MG63 (cell line): Measurements from ENCODE around the gene BOD1L1. TPM values are rescaled to one million over a fixed set of nuclear protein-coding genes. Genes with fewer than 3 reads are reported as not detected.
A peak's percentile ranks its signal among the peaks of the same experiment; 100 is the strongest.

ENCODE experiments used
- DNase-seq: peaks from one replicate; pipeline ENCODE4 v3.0.0-alpha.2; 2020
- H3K27me3 ChIP-seq: fragments of 250-450 bp; sonication (Bioruptor Pico); 2 replicates; pipeline ENCODE4 v1.5.1; 2020; ENCODE audit warnings: mild to moderate bottlenecking, moderate library complexity
- H3K36me3 ChIP-seq: fragments of 250-450 bp; sonication (Bioruptor Pico); 2 replicates; pipeline ENCODE4 v1.5.1; 2020; ENCODE audit warnings: mild to moderate bottlenecking, moderate library complexity
- H3K4me3 ChIP-seq: fragments of 250-450 bp; sonication (Bioruptor Pico); 2 replicates; pipeline ENCODE4 v1.5.1; 2020; ENCODE audit warnings: mild to moderate bottlenecking, moderate library complexity
- H3K9me3 ChIP-seq: fragments of 250-450 bp; sonication (Bioruptor Pico); 2 replicates; pipeline ENCODE4 v1.5.1; 2020; ENCODE audit warnings: mild to moderate bottlenecking, moderate library complexity
- total RNA-seq: library from RNA; depleted of rRNA; stranded (reverse); fragments of >200 nt; shearing (Covaris generic); gene quantifications from 2 replicates; pipeline ENCODE4 v1.2.3, GENCODE V29; 2014; ENCODE audit warnings: low replicate concordance

The BOD1L1 gene
- total RNA-seq, 1 experiment from 2014 or later = 4.1 TPM

DNA sequence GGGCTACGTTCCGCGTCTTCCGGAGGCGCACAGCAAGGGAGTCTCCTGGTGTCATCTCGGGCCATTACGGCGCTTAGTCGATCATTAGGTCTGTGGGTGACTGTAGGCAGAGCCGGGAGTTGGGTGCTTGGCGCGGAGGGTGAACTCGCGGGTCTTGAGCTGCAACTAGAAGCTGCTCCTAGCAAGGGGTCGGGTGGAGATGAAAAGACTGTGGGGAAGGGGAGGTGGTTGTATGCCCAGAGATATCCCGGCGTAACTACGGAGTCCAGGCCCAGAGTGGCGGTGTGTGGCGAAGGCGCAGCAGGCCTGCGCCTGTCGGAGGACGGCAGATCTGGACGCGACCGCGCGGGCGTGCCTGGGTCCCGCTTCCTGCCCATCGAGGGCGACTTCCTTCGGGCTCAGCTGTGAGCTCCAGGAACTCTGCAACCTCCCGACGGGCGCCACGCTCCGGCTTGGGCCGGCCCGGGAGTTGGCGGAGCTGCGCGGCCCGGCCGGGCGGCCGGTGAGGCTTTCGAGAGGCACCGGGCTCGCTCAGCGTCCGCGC, 80.5 kb downstream of the BOD1L1 start:
- Histone ChIP-seq H3K27me3 (no peaks in the 10 kb centered on the region), H3K4me3 (peak overlapping the region; percentile 48), H3K9me3 (no peaks in the 10 kb centered on the region), H3K36me3 (no peaks in the 10 kb centered on the region)
- peak; percentile 39 for DNase-seq

DNA sequence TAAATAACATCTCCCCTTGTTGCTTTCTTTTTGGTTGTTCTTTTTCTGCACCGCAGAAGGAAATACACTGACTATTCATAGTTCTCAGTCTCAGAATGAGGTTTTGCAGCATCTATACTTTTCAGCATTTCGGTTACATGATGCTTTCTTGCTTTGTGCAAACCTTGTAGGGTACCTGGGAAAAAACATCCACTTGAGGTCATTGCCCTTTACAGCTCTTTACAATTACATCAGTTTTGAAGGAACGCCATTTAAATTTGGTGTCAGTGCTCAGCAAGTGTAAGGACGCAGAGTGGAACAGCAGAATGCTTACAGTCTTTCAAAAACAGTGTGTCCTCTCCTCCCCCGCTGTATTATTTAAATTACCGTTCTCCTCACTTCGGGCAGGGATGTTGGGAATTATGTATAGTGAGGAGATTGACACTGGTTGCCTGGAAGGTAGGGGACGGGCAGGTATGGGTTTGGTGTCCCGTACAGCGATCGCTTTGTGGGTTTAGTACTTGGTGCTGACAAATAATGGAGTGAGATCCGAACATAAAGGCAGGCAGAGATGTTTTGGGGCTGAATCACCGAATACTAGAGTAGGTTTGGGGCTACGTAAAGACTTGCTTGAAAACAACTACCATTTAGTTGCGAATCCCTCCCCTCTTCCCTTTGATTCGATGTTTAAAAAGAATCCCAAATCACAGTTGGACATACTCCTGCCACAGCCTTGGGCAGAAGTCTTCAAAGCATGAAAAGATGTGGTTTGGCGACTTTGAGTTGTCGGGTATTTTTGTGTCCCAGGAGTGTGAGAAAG, 81.2 kb downstream of the BOD1L1 start:
- DNase-seq = no peak
- no peak overlapping the region; the same call in 1 of the 2 replicates for H3K4me3 ChIP-seq
- H3K27me3 ChIP-seq = no peaks in the 10 kb centered on the region

DNA sequence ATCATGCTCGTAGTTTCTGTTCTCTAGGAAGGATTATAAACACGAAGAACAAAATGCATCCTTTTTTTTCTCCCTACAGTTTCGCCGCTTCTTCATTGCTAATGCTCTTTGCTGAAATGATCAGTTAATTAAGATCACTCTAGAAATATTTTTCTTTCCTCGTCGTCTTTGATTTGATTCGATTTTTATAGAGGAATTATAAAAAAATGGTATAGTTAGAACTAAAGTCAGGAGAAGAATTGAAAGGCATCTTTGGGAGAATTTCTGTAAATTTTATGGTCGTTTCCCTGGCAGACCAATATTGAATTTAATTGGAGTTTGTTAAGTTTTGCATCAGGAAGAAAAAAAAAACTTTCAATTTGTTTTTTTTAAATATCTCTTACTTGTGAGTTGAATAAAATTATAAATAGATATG, 82.1 kb downstream of the BOD1L1 start:
- no peak for DNase-seq
- no peaks in the 10 kb centered on the region for H3K36me3 ChIP-seq
- no peaks in the 10 kb centered on the region for H3K27me3 ChIP-seq
- H3K9me3 ChIP-seq = no peaks in the 10 kb centered on the region
- H3K4me3 ChIP-seq = peak overlapping the region; percentile 66

More for the DNA sequence above, 81.2 kb downstream of the BOD1L1 start:
- Histone ChIP-seq H3K36me3 (no peaks in the 10 kb centered on the region), H3K9me3 (no peaks in the 10 kb centered on the region)

DNA sequence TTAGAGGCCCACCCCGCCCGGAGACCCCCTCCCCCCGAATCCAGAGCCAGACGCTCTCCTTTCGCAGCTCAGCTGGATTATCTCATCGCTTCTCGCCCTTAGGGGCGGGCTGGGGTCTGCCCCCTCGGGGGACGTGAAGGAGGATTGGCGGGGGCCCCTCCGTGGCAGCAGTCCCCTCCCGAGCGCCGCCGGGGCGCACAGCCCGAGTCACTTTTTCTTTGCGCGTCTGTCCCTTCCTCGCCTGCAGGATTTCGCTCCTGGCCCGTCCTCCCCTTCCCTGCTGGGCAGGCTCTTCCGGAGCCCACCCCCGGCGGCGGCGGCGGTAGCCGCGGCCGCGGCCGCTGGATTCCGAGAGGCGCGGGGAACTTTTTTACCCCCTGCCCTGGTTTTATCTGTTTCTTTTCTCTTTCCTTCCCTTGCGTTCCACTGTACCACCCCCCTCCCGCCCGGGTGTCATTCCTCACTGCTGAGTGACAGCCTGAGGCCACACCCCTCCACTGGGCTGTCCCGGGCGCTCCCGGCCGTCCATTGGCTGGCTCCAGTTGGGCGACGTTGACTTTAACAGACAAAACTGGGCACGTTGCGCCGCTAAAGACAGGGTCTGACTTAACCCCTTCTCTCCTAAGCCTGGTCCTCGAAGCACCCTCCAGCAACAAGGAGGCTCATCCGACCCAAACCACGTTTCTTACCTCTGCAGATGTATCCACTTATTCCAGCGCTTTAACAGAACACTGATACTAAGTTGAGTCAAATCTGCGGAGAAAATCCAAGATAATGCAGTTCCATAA, 82.7 kb downstream of the BOD1L1 start:
- Histone ChIP-seq H3K4me3 (peak overlapping the region; percentile 66), H3K27me3 (no peaks in the 10 kb centered on the region), H3K9me3 (no peaks in the 10 kb centered on the region), H3K36me3 (no peaks in the 10 kb centered on the region)
- peak; percentile 80 for DNase-seq

DNA sequence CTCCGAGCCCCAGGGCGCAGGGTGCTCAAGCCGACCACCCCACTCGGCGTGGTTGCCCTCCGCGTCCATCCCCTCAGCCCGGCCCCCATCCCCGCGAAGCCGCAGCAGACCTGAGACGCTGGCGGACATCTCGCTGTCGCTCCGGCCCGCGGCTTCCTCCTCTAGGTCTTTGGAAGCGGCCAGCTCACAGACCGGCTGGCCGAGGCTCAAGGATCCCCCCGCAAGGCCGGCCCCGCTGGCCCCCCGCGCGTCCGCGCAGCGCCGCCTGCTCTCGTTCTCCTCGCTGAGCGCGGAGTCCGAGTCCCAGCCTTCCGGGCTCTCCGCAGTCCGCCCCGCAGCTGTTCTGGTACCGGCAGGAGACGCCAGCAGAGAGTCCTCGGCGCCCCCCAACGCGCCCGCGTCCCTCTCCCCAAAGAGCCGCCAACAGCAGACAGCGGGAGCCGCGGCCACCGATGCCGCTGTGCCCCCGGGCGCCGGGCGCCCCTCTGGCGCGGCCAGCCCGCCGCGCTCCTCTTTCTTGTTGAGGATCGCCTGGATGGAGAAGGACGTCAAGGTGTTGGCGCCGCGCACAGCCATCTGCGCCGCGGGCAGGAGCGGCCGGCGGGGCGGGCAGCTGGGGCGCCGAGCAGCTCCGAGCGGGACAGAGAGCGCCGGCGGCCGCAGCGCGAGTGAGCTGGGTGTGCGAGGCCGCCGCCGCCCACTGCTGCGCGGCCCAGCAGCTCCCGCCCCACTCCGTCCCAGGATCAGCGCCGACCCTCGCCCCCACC, 83.5 kb downstream of the BOD1L1 start, which contains the start of gene NKX3-2:
TSS of gene NKX3-2 (minus strand) at position 670 of the 767 bp plus-strand sequence. CDS start at position 576, 94 bp downstream.
- Histone ChIP-seq H3K4me3 (peak within 1 kb of the TSS; percentile 66), H3K9me3 (no peaks in the 10 kb centered on the region), H3K36me3 (no peaks in the 10 kb centered on the region), H3K27me3 (no peaks in the 10 kb centered on the region)
- DNase-seq = peak; percentile 21

DNA sequence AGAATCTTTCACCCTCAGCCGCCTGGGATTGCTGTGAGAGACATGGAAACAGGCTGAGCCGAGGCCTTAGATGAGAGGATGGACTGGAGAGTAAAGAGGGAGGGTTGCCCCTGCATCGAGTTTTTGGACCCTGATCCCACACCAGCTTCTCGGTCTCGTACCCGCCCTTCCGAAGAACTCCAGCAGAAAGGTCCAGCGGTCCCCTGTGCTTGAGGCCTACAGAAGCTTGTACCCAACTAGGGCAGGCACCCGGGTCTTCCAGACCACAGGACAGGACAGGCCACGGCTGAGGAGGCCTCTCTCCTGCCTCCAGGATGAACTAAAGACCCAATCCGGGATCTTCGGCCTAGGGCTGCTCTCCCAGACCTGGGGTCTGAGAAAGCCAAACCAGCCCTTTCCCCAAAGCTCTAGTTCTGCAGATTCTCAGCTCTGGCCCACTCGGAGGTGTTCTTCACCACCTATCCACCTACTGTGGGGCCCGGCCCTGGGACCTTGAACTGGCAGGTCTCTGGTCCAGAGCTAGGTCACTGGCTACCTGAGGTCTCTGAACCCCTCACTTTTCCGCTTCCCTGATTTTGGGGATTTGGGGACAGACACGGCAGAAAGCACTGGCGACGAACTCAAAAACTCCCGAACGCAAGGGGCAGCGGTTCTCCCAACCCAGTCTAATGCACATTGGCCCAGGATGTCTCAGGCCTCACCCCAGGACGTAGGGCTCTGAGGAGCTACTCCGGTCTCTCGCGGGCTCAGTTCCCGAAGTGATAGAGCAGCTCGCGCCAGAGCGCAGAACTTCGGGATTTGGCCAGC, 84.3 kb downstream of the BOD1L1 start:
- Histone ChIP-seq H3K9me3 (no peaks in the 10 kb centered on the region), H3K4me3 (no peak overlapping the region), H3K27me3 (no peaks in the 10 kb centered on the region), H3K36me3 (no peaks in the 10 kb centered on the region)
- no peak for DNase-seq

DNA sequence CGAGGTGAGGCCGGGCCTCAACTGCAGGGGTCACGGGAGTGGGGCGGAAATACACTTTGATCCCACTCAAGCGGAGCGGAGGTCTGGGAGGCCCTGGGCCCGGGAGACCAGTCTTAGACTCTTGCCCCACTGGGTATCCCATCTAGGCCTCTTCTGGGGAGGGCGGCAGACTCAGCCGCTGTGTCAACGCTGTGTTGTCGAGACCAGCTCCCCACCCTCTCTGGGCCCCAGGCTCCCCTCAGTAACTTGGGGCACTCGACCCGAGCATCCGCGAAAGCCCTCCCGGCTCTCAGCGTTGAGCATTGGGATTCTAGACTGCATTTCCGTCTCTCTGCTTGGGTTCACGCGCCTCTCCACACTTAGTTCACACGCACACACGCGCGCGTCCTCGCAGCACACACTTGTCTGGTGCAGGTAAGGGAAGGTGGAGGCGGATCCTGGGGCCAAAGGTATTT, 84.9 kb downstream of the BOD1L1 start:
- no peaks in the 10 kb centered on the region for H3K9me3 ChIP-seq
- no peaks in the 10 kb centered on the region for H3K27me3 ChIP-seq
- no peak for DNase-seq
- H3K4me3 ChIP-seq = no peak overlapping the region
- no peaks in the 10 kb centered on the region for H3K36me3 ChIP-seq

DNA sequence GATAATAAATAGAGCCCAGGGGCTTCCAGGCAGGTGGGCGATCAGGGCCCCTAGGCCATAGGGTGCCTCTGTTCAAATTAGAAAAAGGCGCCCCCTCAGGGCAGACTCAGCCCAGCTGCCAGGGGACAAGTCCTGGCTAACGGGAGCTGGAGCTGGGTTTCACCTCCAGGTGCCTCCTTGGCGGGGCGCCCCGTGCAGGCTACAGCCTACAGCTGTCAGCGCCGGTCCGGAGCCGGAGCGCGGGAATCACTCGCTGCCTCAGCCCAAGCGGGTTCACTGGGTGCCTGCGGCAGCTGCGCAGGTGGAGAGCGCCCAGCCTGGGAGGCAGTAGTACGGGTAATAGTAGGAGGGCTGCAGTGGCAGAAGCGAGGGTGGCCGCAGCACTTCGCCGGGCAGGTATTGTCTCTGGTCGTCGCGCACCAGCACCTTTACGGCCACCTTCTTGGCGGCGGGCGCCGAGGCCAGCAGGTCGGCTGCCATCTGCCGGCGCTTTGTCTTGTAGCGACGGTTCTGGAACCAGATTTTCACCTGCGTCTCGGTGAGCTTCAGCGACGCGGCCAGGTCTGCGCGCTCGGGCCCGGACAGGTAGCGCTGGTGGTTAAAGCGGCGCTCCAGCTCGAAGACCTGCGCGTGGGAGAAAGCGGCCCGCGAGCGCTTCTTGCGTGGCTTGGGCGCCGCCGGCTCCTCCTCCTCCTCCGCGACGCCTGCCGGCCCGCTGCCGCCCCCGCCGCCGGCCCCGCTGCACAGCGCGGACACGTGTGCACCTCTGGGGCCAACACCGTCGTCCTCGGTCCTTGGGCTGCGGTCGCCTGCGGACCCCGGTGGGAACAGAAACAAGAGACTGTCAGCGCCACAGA, 85.6 kb downstream of the BOD1L1 start:
- no peaks in the 10 kb centered on the region for H3K27me3 ChIP-seq
- H3K4me3 ChIP-seq = no peak overlapping the region
- no peaks in the 10 kb centered on the region for H3K36me3 ChIP-seq
- no peaks in the 10 kb centered on the region for H3K9me3 ChIP-seq
- DNase-seq = no peak

DNA sequence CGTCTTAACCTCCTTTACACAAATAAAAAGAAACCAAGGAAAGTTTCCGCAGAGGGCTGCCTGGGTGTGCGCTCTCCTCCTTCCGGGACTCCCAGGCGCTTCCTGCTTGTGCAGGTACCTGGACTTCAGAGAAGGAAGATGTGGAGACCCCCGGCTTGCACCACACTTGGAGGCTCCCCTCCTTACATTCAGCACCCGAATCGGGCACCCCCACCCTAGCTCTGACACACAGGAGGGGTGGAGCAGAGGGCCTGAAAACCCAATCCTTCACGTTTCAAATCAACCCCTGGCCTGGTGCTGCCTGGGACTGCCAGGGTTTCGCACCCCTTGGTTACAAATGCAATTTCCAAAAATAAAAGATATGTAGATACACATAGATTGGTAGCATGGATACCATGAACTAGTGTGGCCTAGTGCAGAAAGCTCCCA, 86.3 kb downstream of the BOD1L1 start:
- H3K27me3 ChIP-seq = no peaks in the 10 kb centered on the region
- H3K4me3 ChIP-seq = no peak overlapping the region
- no peak for DNase-seq

DNA sequence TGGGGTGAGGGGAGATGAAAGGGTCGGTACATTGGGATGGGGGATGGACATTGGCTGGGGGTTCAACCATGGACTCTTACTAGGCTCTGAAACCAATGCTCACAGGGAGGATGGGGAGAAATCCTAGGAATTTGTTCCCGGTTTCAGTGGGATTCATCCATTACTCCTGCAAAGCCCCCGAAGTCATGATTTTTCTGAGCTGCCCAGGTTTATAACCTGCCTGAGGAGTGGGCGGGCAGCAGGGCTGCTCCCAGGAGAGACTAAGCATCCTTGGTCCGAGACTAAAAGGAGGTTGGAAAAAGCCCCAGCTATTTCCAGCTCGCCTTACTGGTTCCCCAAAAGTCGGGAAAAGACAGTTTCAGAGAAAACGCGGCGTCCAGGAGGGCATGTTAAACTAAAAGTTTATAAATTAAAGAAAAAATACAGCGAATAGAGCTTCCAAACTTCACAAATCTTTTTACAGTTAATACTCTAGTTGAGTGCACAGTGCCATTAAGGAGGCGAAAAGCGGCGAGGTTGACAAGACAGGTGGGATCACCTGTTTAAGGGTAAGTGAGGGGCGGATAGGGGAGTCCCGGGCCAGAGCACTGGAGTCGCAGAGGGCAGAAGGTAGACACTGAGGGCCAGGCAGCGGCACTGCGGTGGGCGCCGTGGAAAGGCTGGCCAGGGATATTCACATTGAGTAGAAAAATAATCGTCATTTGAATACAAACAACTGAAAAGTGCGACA, 86.9 kb downstream of the BOD1L1 start:
- H3K4me3 ChIP-seq = no peak overlapping the region
- H3K27me3 ChIP-seq = no peaks in the 10 kb centered on the region
- no peak for DNase-seq
- no peaks in the 10 kb centered on the region for H3K36me3 ChIP-seq
- H3K9me3 ChIP-seq = no peaks in the 10 kb centered on the region

More for the DNA sequence above, 86.3 kb downstream of the BOD1L1 start:
- Histone ChIP-seq H3K36me3 (no peaks in the 10 kb centered on the region), H3K9me3 (no peaks in the 10 kb centered on the region)

DNA sequence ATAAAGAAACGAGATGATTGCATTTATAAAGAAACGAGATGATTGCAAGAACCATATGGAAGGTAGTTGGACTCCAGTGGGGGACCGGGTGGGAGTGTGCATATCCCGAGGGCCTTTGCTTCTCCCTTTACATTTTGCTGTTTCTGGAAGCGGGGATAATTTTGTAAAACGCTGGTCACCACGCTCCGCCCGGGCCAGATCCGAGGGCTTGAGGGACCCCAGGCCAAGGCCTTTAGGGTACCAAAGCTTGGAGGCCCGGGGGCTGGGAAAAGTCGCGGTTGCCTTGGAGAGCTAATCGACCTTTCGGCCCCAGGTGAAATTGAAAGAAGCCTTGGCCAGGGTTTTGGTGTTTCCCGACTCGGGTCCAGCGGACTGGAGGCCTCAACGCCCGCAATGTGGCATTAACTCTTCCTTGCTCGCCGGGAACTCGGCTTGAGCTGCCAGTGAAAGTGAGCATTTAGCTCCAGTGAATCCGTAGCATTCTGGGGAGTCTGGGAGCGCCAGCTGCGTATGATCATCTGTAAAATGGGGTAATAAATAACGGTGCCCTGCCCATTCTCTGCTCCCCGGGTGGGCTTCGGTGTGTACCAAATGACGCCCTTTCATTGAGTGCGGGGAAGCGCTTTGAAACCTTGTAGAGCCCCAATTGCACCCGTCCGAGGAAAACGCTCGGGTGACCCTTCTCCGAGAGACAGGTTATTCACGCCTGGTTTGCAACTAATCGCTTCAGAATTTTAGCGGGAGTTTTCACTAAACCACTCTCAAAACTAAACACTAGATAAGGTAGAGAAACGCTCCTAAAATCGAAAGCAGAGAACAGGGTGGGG, 87.7 kb downstream of the BOD1L1 start:
- H3K4me3 ChIP-seq = no peak overlapping the region
- DNase-seq = no peak
- no peaks in the 10 kb centered on the region for H3K36me3 ChIP-seq
- H3K27me3 ChIP-seq = no peaks in the 10 kb centered on the region
- no peaks in the 10 kb centered on the region for H3K9me3 ChIP-seq

DNA sequence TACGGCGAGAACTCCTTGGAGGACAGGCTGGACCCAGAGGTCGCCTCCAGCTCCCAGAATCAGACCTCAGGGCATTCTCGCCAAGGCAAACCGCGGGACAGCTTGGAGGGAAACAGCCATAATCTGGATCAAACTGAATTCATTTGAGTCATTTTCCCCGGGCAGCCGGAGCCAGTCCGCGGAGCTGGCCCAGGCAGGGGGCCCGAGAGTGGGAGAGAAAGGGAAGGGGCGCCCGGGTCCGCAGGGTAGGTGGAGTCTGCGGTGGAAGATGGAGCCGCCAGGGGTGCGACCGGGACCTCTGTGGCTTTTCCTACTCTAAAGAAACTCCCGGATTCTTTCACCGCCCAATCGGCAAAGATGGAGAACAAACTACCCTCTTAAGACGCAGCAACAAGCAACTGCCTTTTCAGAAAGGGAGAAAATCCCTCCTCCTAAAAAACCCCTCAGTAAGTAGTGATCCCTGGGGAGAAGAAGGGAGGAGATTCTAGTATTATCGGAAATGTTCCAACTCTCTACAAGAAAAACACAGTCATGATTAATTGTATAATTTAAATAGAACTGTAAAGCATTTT, 88.4 kb downstream of the BOD1L1 start:
- no peaks in the 10 kb centered on the region for H3K9me3 ChIP-seq
- no peaks in the 10 kb centered on the region for H3K36me3 ChIP-seq
- no peak for DNase-seq
- no peak overlapping the region for H3K4me3 ChIP-seq
- no peaks in the 10 kb centered on the region for H3K27me3 ChIP-seq

DNA sequence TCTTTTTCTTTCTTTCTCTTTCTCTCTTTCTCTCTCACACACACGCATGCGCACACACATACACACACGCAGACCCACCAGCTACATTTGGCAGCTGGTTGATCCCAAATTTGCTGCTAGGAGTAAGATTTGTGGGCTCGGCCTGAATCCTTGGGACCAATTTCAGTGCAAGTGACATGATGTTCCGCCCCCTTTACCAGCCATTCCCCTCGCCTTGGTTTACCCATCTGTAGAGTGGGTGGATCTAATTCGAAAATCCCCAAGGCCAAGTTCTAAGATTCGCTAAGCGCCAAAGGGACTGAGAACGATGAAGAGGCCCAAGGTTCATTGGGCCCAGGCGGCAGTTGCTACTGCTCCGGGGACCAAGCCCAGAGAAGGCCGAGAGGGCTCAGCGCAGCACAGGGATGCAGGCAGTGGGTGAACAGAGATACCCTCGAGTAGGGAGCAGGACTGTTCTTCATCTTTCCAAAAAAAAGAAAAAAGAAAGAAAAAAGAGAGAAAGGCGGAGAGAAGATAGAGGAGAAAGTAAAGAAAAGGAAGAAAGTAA, 89.0 kb downstream of the BOD1L1 start:
- Histone ChIP-seq H3K36me3 (no peaks in the 10 kb centered on the region), H3K9me3 (no peaks in the 10 kb centered on the region), H3K27me3 (no peaks in the 10 kb centered on the region), H3K4me3 (no peak overlapping the region)
- DNase-seq = no peak
